GM18909 (cell line): Measurements from ENCODE around the gene FAM240A.
"Not testable (repeated sequence)": the region's sequence is repeated elsewhere in the genome, so short reads cannot be mapped to it uniquely, and the experiment has no call there.

ENCODE experiments used
- ATAC-seq: cut with Tn5 transposase; IDR thresholded peaks from one replicate; pipeline ENCODE4 v1.9.1; 2021; ENCODE audit warnings: mild to moderate bottlenecking; ENCODE audit not compliant: unreplicated experiment, poor library complexity

FAM240A gene

GRCh38 chr3:46612324-46612723 lies at the start of gene FAM240A:
FAM240A (plus strand) TSS chr3:46612525; CDS start chr3:46612684, 159 bp downstream.
- ATAC-seq, result no peak

- ATAC-seq, result no peak
These were observed 47.9 kb upstream of the FAM240A start for GRCh38 chr3:46564190-46565021.

GRCh38 chr3:46565077-46565476 lies 47.2 kb upstream of the FAM240A start:
- no peak for ATAC-seq

- ATAC-seq, result no peak
These were observed 46.7 kb upstream of the FAM240A start for GRCh38 chr3:46565607-46566039.

- no peak for ATAC-seq
These were observed 46.2 kb upstream of the FAM240A start, which contains the start of gene LRRC2 for GRCh38 chr3:46566040-46566641. LRRC2 (minus strand) TSS chr3:46566302; CDS start chr3:46551591, 14,711 bp downstream.

GRCh38 chr3:46571684-46572083 lies 40.6 kb upstream of the FAM240A start:
- ATAC-seq, result no peak

GRCh38 chr3:46573701-46574100 lies 38.6 kb upstream of the FAM240A start:
- ATAC-seq, result no peak

GRCh38 chr3:46574243-46574646 lies 38.1 kb upstream of the FAM240A start:
- ATAC-seq, result no peak

- no peak for ATAC-seq
These were observed 37.3 kb upstream of the FAM240A start for GRCh38 chr3:46574881-46575576.

GRCh38 chr3:46575577-46576222 lies 36.6 kb upstream of the FAM240A start:
- no peak for ATAC-seq

GRCh38 chr3:46576386-46576785 lies 35.9 kb upstream of the FAM240A start:
- ATAC-seq, result no peak

GRCh38 chr3:46576879-46577278 lies 35.4 kb upstream of the FAM240A start:
- no peak for ATAC-seq

- ATAC-seq, result not testable (repeated sequence)
These were observed 34.6 kb upstream of the FAM240A start for GRCh38 chr3:46577580-46578249.

- ATAC-seq, result no peak
These were observed 33.2 kb upstream of the FAM240A start for GRCh38 chr3:46578973-46579755.

- no peak for ATAC-seq
These were observed 32.5 kb upstream of the FAM240A start for GRCh38 chr3:46579756-46580286.

- no peak for ATAC-seq
These were observed 31.6 kb upstream of the FAM240A start for GRCh38 chr3:46580675-46581074.

- no peak for ATAC-seq
These were observed 27.5 kb upstream of the FAM240A start for GRCh38 chr3:46584598-46585467.
